AG09309 (cell line): ENCODE measurements around the gene OBSCN.
A peak's percentile ranks its signal among the peaks of the same experiment; 100 is the strongest.
"Not testable (repeated sequence)": the region's sequence is repeated elsewhere in the genome, so short reads cannot be mapped to it uniquely, and the experiment has no call there.

Experiments used
- DNase-seq: peaks from one replicate; pipeline ENCODE4 v3.0.0-alpha.2; 2010; ENCODE audit warnings: low read depth
- H3K4me3 ChIP-seq: 2 replicates; pipeline ENCODE4 v1.5.1; 2011; ENCODE audit warnings: mild to moderate bottlenecking, low read depth, low read length, moderate library complexity; ENCODE audit not compliant: control insufficient read depth
- TF ChIP-seq, protein P1 (sequence below): IDR thresholded peaks from 2 replicates; pipeline ENCODE4 v1.5.1; 2011; ENCODE audit warnings: mild to moderate bottlenecking, low read depth, low read length, inconsistent platforms; ENCODE audit not compliant: insufficient read depth, control insufficient read depth; ENCODE audit errors: missing control alignments

OBSCN gene

DNA sequence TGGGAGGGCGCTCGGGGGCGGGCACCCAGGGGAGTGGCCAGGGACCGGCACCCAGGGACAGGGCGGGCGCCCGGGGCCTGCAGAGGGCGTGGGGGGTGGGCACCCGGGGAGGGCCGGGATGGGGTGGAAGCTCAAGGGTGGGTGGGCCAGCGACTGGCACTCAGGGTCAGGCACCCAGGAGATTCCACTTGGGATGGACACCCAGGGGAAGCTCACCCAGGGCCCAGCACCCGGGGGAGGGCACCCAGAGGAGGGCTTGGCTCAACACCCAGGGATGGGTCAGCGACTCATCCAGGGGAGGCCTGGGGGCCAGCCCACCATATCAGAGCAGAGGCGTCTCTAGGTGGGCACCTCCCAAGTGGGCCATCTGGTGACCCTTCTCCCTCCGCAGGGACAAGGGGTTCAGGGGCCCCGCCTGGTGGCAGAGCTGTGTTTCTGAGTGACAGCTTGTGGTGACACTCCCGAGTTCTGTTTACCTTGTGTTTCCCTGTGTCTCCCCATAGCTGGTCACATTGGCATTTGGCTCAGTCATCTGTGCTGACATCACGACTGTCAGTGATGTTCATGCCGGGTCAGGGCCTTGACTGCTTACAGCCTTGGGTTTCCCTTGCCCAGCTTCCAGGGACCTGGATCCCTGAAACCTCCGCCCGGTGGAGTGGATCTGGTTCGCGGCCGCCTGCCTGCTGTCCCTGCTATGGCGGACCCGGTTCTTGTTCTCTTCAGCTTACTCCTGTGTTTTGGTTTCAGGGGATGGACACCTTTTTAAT is 41.5 kb upstream of the OBSCN start:
- DNase-seq = no peak
- TF ChIP-seq, protein P1, sequence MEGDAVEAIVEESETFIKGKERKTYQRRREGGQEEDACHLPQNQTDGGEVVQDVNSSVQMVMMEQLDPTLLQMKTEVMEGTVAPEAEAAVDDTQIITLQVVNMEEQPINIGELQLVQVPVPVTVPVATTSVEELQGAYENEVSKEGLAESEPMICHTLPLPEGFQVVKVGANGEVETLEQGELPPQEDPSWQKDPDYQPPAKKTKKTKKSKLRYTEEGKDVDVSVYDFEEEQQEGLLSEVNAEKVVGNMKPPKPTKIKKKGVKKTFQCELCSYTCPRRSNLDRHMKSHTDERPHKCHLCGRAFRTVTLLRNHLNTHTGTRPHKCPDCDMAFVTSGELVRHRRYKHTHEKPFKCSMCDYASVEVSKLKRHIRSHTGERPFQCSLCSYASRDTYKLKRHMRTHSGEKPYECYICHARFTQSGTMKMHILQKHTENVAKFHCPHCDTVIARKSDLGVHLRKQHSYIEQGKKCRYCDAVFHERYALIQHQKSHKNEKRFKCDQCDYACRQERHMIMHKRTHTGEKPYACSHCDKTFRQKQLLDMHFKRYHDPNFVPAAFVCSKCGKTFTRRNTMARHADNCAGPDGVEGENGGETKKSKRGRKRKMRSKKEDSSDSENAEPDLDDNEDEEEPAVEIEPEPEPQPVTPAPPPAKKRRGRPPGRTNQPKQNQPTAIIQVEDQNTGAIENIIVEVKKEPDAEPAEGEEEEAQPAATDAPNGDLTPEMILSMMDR = peak; percentile 41
- H3K4me3 ChIP-seq = peak overlapping the region; percentile 80

DNA sequence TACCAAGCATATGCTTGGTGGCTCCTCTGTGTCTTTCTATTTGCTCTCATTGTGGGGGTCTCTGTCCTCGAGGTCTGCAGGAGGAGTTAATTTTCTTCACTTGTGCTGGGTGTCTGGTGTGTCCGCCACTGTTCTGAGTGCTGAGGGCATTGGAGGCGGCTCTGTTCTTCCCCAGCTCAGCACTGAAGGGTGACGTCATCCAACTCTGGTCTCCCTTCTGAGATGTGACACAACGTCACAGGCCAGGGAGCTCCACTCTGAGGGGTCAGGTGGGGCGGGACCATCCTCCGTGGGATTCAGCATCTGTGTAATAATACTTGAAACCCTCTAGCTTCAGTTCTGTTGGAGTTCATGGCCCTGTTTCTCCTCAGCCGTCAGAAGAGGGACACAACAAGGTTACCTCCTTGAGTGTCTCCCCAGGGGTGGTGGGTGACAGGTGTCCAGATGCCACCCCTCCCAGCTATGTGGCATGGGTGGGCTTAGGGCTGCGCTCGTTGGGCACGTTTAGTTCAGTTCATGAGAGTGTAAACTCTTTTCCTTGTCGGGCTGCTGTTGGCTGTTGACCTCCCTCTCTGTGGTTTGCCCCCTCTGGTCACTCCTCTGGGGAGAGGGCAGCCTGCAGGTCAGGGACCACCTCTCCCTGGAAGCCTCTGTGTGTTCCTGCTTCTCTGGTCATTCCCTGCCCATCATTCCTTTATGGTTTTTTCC is 39.1 kb upstream of the OBSCN start:
- H3K4me3 ChIP-seq = no peak overlapping the region
- no peak for DNase-seq
- TF ChIP-seq, protein P1 = no peak

DNA sequence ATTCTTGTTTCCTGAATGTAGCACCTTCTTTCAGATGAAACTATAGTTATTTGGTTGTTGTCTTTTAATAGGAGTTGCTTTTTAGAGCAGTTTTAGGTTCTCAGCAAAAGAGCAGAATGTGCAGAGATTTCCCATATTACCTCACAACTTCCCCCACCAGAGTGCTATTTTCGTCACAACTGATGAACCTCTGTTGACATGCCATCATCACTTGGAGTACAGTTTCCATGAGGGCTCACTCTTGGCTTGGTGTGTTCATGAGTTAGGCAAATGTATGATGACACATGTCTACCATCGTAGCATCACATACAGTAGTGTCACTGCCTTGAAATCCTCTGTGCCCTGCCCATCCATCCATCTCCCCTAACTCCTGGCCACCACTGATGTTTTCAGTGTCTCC is 38.5 kb upstream of the OBSCN start:
- no peak overlapping the region for H3K4me3 ChIP-seq
- no peak for DNase-seq
- TF ChIP-seq, protein P1 = no peak

DNA sequence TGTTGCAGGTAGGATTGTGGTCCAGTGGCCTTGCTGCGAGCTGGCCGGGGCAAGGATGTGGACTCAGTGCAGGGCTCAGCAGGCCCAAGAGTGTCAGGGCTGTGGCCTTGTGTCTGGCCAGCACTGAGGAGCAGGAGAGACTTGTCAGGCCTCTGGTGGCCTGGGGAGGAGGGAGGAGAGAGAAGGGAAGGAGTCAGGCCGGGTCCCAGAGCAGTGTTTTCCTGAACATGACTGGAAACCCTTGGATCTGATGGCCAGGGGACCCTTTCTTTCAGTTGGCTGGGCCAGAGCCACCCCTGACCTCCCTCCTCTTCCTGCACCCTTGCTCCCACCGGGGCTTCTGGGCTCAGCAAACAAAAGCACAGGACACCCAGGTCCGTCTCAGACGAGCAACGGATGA is 37.2 kb upstream of the OBSCN start:
- no peak for DNase-seq
- no peak overlapping the region for H3K4me3 ChIP-seq
- TF ChIP-seq, protein P1 = no peak

DNA sequence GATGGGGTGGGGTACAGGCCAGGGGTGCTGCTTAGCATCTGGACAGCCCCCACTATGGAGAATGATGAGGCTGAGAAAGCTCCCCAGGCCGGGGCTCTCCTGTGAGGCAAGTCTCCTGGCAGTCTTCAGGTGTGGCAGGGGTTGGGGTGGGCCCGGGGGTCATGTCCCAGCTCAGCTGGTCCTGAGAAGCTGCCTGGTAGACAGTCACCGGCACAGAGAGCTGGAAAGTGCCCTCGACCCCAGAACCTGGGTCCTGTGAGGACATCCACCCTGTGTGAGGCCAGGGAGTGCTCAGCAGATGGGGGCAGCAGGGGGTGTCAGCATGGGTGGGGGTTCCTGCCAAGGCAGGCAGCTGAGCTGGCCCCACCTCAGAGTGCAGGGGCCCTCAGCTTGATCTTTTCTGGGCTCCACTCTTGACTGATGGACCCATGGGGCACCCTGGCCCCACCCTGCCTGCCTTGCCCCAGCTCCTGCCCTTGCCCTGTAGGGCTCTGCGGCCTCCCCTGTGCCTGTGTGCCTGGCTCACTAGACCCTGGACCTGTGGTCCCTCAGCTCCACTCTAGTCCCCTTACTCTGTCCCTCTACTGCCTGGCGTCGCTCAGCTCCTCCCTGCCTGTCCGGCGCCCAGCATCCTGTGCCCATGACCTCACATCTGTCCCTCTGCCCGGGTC is 36.5 kb upstream of the OBSCN start:
- H3K4me3 ChIP-seq = no peak overlapping the region
- DNase-seq = no peak
- TF ChIP-seq, protein P1 = no peak

DNA sequence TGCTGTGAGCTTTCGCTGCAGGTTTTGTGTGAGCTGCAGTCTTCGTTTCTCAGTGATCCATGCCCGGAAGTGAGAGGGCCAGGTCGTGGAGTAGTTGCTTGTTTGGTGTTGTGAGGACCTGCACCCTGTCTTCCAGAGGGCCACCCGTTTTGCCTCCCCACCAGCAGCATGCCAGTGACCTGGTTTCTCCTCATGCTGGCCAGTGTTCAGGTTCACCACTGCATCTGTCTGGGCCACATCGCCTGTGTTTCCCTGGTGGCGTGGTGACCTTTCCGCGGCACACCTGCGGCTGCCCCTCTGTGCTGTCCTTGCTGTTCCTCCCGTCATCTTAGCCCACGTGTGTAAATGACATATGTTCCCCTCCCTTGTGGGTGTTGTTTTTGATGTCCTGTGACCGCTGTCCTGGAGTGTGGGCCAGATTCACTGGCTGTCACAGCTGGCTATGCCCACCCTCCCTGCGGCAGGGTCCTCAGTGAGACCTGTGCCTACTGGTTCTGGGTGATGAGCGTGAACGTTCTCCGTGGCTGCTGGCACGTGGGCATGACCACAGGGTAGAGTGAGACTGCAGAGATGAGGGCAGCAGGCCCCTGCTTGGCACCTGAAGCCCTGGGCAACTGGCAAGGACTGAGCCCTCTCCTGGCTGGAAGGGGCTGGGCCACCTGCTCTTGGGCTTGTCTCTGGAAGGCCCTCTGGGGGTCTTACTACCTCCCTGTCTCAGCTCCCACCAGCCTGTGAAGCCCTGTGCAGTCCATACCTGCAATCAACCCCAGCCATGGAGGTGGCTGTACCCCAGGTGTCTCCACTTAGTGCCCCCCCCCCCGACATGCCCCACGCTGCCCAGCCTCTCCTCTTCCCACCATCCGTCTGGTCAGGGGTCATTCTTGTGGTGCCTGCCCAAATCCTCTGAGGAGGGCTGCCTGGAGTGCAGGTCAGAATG is 35.0 kb upstream of the OBSCN start:
- DNase-seq = no peak
- no peak overlapping the region for H3K4me3 ChIP-seq
- TF ChIP-seq, protein P1 = no peak

DNA sequence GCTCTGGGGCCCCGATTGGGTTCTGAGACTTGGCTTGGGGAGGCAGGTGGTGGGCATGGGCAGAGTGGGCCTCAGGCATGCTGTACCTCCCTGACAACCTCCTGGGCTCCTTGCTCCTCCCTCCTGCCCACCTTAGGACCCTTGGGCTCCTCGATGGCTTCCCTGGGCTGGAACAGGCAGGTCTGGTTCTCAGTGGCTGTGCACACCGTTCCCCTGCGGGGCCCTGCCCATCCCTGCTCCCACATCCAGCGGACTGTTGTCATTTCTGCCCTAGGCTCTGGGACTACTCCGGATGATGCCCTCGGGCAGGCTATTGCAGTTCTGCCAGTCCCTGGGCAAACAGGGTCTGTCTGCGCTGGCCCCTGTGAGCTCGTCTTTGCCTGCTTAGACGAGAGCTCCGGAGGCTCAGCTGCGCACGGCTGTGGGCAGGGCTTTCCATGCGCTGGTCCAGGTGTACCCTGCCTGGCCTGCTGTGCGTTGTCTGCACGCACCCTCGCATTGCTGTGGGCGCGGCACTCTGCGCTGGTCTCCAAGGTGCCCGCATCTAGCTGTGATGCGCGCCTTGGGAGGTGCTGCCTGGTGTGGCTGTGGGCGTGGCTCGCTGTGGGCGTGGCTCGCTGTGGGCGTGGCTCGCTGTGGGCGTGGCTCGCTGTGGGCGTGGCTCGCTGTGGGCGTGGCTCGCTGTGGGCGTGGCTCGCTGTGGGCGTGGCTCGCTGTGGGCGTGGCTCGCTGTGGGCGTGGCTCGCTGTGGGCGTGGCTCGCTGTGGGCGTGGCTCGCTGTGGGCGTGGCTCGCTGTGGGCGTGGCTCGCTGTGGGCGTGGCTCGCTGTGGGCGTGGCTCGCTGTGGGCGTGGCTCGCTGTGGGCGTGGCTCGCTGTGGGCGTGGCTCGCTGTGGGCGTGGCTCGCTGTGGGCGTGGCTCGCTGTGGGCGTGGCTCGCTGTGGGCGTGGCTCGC is 34.0 kb upstream of the OBSCN start:
- H3K4me3 ChIP-seq, DNase-seq: not testable (repeated sequence)
